Measurements from ENCODE around the gene SART1.

GRCh38 chr11:66020212-66020611 lies 58.7 kb downstream of the SART1 start:
- TF ChIP-seq CTCF (IDR thresholded peaks at IDR 0.05) (no peak), POLR2A (IDR thresholded peaks at IDR 0.05) (no peak)

Measured in esophagus squamous epithelium (tissue), 4 donors.